ENCODE results near the gene FOXS1. TPM values are rescaled to one million over a fixed set of nuclear protein-coding genes. Genes with fewer than 3 reads are reported as not detected.

The FOXS1 gene
- total RNA-seq, 1 donor from 2014 or later: not detected

GRCh38 chr20:31851240-31851955 is 6.0 kb upstream of the FOXS1 start:
- Mint-ChIP-seq H3K27me3 (ENCODE audit: unreplicated experiment) (peaks cover 16% of the 10 kb centered on the region), H3K36me3 (ENCODE audit: unreplicated experiment) (no peaks in the 10 kb centered on the region), H3K9me3 (ENCODE audit: unreplicated experiment) (peaks cover 11% of the 10 kb centered on the region), H3K4me3 (ENCODE audit: unreplicated experiment) (peak overlapping the region; percentile 18), H3K27ac (ENCODE audit: unreplicated experiment) (peak overlapping the region; percentile 6), H3K4me1 (ENCODE audit: low read depth, unreplicated experiment) (peaks cover 3% of the 10 kb centered on the region)
- TF ChIP-seq, protein P1, sequence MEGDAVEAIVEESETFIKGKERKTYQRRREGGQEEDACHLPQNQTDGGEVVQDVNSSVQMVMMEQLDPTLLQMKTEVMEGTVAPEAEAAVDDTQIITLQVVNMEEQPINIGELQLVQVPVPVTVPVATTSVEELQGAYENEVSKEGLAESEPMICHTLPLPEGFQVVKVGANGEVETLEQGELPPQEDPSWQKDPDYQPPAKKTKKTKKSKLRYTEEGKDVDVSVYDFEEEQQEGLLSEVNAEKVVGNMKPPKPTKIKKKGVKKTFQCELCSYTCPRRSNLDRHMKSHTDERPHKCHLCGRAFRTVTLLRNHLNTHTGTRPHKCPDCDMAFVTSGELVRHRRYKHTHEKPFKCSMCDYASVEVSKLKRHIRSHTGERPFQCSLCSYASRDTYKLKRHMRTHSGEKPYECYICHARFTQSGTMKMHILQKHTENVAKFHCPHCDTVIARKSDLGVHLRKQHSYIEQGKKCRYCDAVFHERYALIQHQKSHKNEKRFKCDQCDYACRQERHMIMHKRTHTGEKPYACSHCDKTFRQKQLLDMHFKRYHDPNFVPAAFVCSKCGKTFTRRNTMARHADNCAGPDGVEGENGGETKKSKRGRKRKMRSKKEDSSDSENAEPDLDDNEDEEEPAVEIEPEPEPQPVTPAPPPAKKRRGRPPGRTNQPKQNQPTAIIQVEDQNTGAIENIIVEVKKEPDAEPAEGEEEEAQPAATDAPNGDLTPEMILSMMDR (IDR thresholded peaks at IDR 0.05; ENCODE audit: partially characterized antibody, unreplicated experiment): no peak
- DNase-seq: no peak

DNA sequence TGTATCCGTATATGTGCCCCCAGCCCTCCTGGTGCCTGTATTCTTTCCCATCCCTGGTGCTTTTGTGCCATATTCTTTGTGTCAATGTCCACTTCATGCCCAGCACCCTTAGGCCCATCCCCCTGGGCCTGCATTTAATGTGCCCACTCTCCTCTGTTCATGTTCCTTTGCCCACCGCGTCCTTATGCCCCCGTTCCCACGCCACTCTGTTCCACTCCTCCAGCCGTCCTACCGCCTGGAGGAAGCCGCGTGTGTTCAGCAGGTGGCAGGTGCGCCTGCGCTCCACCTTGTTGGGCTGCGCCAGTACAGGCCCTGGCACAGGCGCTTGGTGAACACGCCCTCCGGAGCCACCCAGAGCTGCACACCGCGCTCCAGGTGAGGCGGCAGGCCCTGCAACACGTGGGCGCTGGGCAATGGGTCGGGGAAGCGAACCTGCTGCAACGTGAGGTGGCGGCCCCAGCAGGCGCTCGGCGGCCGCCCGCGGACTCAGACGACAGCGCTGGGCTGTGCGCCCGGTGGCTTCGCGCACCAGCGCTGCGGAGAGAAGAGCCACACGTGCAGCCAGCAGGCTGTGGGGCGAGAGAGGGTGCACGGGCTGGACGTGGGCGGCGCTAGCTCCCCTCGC is 4.0 kb upstream of the FOXS1 start:
- no peak overlapping the region for H3K27ac Mint-ChIP-seq (ENCODE audit: unreplicated experiment)
- peaks cover 5% of the 10 kb centered on the region for H3K4me1 Mint-ChIP-seq (ENCODE audit: low read depth, unreplicated experiment)
- no peaks in the 10 kb centered on the region for H3K36me3 Mint-ChIP-seq (ENCODE audit: unreplicated experiment)
- H3K9me3 Mint-ChIP-seq (ENCODE audit: unreplicated experiment): peaks cover 11% of the 10 kb centered on the region
- DNase-seq: no peak
- H3K4me3 Mint-ChIP-seq (ENCODE audit: unreplicated experiment): peak overlapping the region; percentile 6
- peaks cover 18% of the 10 kb centered on the region for H3K27me3 Mint-ChIP-seq (ENCODE audit: unreplicated experiment)
- TF ChIP-seq, protein P1 (IDR thresholded peaks at IDR 0.05; ENCODE audit: partially characterized antibody, unreplicated experiment): no peak

- Mint-ChIP-seq H3K27ac (ENCODE audit: unreplicated experiment) (no peak overlapping the region), H3K27me3 (ENCODE audit: unreplicated experiment) (peaks cover 20% of the 10 kb centered on the region), H3K4me1 (ENCODE audit: low read depth, unreplicated experiment) (peaks cover 13% of the 10 kb centered on the region), H3K9me3 (ENCODE audit: unreplicated experiment) (peaks cover 14% of the 10 kb centered on the region), H3K4me3 (ENCODE audit: unreplicated experiment) (no peak overlapping the region), H3K36me3 (ENCODE audit: unreplicated experiment) (no peaks in the 10 kb centered on the region)
- no peak for DNase-seq
- TF ChIP-seq, protein P1 (IDR thresholded peaks at IDR 0.05; ENCODE audit: partially characterized antibody, unreplicated experiment): no peak
Measured at GRCh38 chr20:31848088-31848999, 2.9 kb upstream of the FOXS1 start.

GRCh38 chr20:31846793-31847138 is 1.4 kb upstream of the FOXS1 start:
- peaks cover 14% of the 10 kb centered on the region for H3K9me3 Mint-ChIP-seq (ENCODE audit: unreplicated experiment)
- no peak overlapping the region for H3K27ac Mint-ChIP-seq (ENCODE audit: unreplicated experiment)
- H3K4me1 Mint-ChIP-seq (ENCODE audit: low read depth, unreplicated experiment): peaks cover 21% of the 10 kb centered on the region
- no peaks in the 10 kb centered on the region for H3K36me3 Mint-ChIP-seq (ENCODE audit: unreplicated experiment)
- no peak overlapping the region for H3K4me3 Mint-ChIP-seq (ENCODE audit: unreplicated experiment)
- H3K27me3 Mint-ChIP-seq (ENCODE audit: unreplicated experiment): peaks cover 23% of the 10 kb centered on the region
- DNase-seq: no peak
- TF ChIP-seq, protein P1 (IDR thresholded peaks at IDR 0.05; ENCODE audit: partially characterized antibody, unreplicated experiment): peak; percentile 67
